NCI-H1436 (cell line): ENCODE results near the gene ARHGAP12.

Experiments
- DNase-seq: peaks from one replicate; lab custom pipeline; 2025; lab: John Stamatoyannopoulos, UW

ARHGAP12 gene

GRCh38 chr10:31947144-31947926 is 18.7 kb upstream of the ARHGAP12 start:
- DNase-seq, result no peak

GRCh38 chr10:31945392-31945791 is 16.8 kb upstream of the ARHGAP12 start:
- no peak for DNase-seq

- no peak for DNase-seq
Measured at GRCh38 chr10:31944071-31944433, 15.4 kb upstream of the ARHGAP12 start.

- no peak for DNase-seq
Measured at GRCh38 chr10:31942892-31943291, 14.3 kb upstream of the ARHGAP12 start.

GRCh38 chr10:31942435-31942834 is 13.8 kb upstream of the ARHGAP12 start:
- DNase-seq, result no peak

- DNase-seq, result peak; percentile 14
Measured at GRCh38 chr10:31940839-31941653, 12.4 kb upstream of the ARHGAP12 start.

- DNase-seq, result no peak
Measured at GRCh38 chr10:31939797-31940708, 11.4 kb upstream of the ARHGAP12 start.

GRCh38 chr10:31937371-31937770 is 8.7 kb upstream of the ARHGAP12 start:
- DNase-seq, result no peak

- no peak for DNase-seq
Measured at GRCh38 chr10:31936933-31937332, 8.3 kb upstream of the ARHGAP12 start.

- no peak for DNase-seq
Measured at GRCh38 chr10:31936086-31936485, 7.5 kb upstream of the ARHGAP12 start.

GRCh38 chr10:31935678-31936077 is 7.0 kb upstream of the ARHGAP12 start:
- DNase-seq, result no peak

- DNase-seq, result no peak
Measured at GRCh38 chr10:31932838-31933237, 4.2 kb upstream of the ARHGAP12 start.

- no peak for DNase-seq
Measured at GRCh38 chr10:31930856-31931255, 2.2 kb upstream of the ARHGAP12 start.

GRCh38 chr10:31930023-31930751 is 1.6 kb upstream of the ARHGAP12 start:
- no peak for DNase-seq

- DNase-seq, result no peak
Measured at GRCh38 chr10:31929261-31930022, 811 bp upstream of the ARHGAP12 start.

GRCh38 chr10:31927884-31928548 is 615 bp downstream of the ARHGAP12 start:
- DNase-seq, result peak; percentile 37

GRCh38 chr10:31927565-31927883 is 1.1 kb downstream of the ARHGAP12 start:
- peak; percentile 28 for DNase-seq

- no peak for DNase-seq
Measured at GRCh38 chr10:31926765-31927564, 1.7 kb downstream of the ARHGAP12 start.

GRCh38 chr10:31926160-31926559 is 2.5 kb downstream of the ARHGAP12 start:
- no peak for DNase-seq

GRCh38 chr10:31924833-31925232 is 3.8 kb downstream of the ARHGAP12 start:
- DNase-seq, result no peak
